ENCODE results near the gene TWNK. TPM values are rescaled to one million over a fixed set of nuclear protein-coding genes. Genes with fewer than 3 reads are reported as not detected.

The TWNK gene
- total and polyA plus RNA-seq, 2 donors (not counting 3 experiments of a cell fraction or from before 2014, with no cell fraction given), result 5.6 to 10.9 TPM

DNA sequence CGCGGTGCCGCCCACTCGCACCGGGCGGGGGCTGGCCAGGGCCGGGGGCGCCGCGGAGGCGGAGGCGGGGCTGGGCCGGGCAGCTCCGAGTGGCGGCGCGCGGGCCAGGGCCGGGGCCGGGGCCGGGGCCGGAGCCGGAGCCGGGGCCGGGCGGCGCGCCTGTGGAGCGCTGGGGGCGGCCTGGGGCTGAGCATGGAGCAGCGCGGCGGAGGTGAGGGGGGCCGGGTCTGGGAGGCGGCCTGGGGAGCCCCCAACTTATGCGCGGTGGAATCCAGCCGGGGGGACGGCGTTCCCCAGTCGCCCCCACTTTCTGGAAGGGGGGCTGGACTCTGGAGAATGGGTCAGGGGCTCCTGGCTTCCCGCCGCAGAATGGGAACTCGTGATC, 12.4 kb downstream of the TWNK start, which contains the start of gene LZTS2:
LZTS2 (plus strand) TSS at position 67 of the 385 bp plus-strand sequence. CDS start 2,731 bp downstream, outside the sequence.
- dilution Hi-C loops (cut with MboI; ENCODE audit: extremely low pct_ligation_motif_present, low sequenced_read_pairs) (no loop called here), intact Hi-C loops (cut with micrococcal nuclease) (loop anchor here (2.0 kb wide), 1 partner anchor 61 kb away; the partner anchor contains the start of gene KAZALD1)
- H2AFZ ChIP-seq (ENCODE audit: low read depth, low read length), result peak within 1 kb of the TSS; percentile 61
- peak within 1 kb of the TSS; percentile 86 for H3K27ac ChIP-seq (ENCODE audit: insufficient read depth, low read depth, low read length)
- H3K4me1 ChIP-seq (ENCODE audit: control insufficient read depth, extremely low read depth, insufficient read depth, low read length), result peaks cover 33% of the 10 kb centered on the region
- peaks cover 34% of the 10 kb centered on the region for H3K79me2 ChIP-seq (ENCODE audit: control insufficient read depth, insufficient read depth, low read length)
- H3K27me3 ChIP-seq (ENCODE audit: control insufficient read depth in 2 of 2, insufficient read depth in 2 of 2, low read length in 2 of 2), result no peaks in the 10 kb centered on the region
- peak within 1 kb of the TSS; percentile 94 for H3K9ac ChIP-seq (replicated peaks; ENCODE audit: extremely low read depth, insufficient read depth, low read length)
- no TSS peak for BruUV-seq (replicated peaks)
- peaks cover 5 to 18% of the 10 kb centered on the region in 2 experiments for H3K36me3 ChIP-seq (ENCODE audit: control insufficient read depth in 2 of 2, extremely low read depth in 1 of 2, insufficient read depth in 2 of 2, low read length in 2 of 2)
- no peak for DNase-seq (ENCODE audit: low read depth, low spot score)
- no peak for TF ChIP-seq GATA2 (IDR thresholded peaks at IDR 0.05; ENCODE audit: insufficient read depth, insufficient read length, low read depth, low read length)
- CTCF ChIA-PET, result interaction anchor here (1.3 to 12.6 kb wide), 4 partner anchors 10 to 28 kb away, joined by 6 to 254 read pairs (median 16); no protein-coding TSS in a partner anchor
- peak within 1 kb of the TSS; percentile 59 for H3K4me2 ChIP-seq (ENCODE audit: insufficient read depth, low read length)
- POLR2A ChIA-PET, result interaction anchor here (1.0 kb wide), 1 partner anchor 12 kb away, joined by 3 read pairs; no protein-coding TSS in a partner anchor
- no peaks in the 10 kb centered on the region for H3K9me3 ChIP-seq (replicated peaks; ENCODE audit: control insufficient read depth, insufficient read depth, low read length)
- no peak for FAIRE-seq
- H3K9me1 ChIP-seq (replicated peaks; ENCODE audit: control insufficient read depth, extremely low read depth, insufficient read depth, low read length), result no peaks in the 10 kb centered on the region
- H4K20me1 ChIP-seq (replicated peaks; ENCODE audit: control insufficient read depth, extremely low read depth, insufficient read depth, low read length), result no peaks in the 10 kb centered on the region
- H3K4me3 ChIP-seq (replicated peaks in 1 of 3; ENCODE audit: insufficient read depth in 1 of 3, low read depth in 1 of 3, low read length in 3 of 3), result peak within 1 kb of the TSS; percentile 77 to 85 (median 79)

DNA sequence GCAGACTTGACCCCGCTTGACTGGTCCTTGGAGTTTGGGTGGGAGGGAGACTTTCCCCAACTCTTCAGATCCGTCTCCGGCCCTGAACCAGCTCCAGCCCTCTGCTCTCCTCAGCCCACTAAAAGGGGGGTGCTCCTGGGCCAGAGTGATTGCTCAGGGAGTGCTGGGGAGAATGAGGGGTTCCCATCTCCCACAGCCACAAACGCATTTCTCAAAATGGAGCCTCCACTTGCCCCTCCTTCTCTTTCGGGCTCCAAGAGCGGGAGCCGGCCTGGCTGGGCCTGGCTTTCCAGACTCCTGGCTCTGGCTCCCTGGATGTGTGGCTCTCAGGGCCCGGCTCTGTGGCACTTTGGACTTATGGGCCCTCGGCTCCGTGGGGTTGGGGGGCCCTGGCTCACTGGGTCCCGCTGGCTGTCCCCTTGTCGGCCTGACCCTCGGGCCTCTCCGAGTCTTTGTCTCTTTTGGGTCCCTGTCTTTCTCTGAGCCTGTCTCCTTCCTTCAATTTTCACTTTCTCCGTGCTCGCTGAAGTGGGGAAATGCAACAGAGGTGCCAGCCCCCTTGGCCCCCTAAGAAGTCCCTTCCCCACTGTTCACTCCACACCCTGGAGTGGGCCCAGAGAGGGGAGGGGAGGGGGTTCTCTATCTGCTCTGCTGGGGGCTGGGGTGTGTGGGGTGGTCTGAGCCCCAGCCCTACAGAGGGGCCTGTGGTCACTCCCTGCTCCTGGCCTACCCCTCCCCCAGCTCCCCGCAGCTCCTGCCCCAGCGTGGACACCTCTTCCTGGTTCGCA, 13.0 kb downstream of the TWNK start:
- dilution Hi-C loops (cut with MboI; ENCODE audit: extremely low pct_ligation_motif_present, low sequenced_read_pairs), result no loop called here
- no TSS peak for BruUV-seq (replicated peaks)
- POLR2A ChIA-PET, result interaction anchor here (0.5 to 1.0 kb wide), 2 partner anchors 11 to 18 kb away, joined by 3 read pairs; no protein-coding TSS in a partner anchor
- TF ChIP-seq JUN (IDR thresholded peaks at IDR 0.05; ENCODE audit: borderline replicate concordance, insufficient read depth, insufficient read length, low read depth) (no peak), FOS (IDR thresholded peaks at IDR 0.05; ENCODE audit: borderline replicate concordance, insufficient read depth, low read length) (no peak)
- peak overlapping the region; percentile 83 for H3K27ac ChIP-seq (ENCODE audit: insufficient read depth, low read depth, low read length)
- peak overlapping the region; percentile 77 to 85 (median 79) for H3K4me3 ChIP-seq (replicated peaks in 1 of 3; ENCODE audit: insufficient read depth in 1 of 3, low read depth in 1 of 3, low read length in 3 of 3)
- peaks cover 34% of the 10 kb centered on the region for H3K79me2 ChIP-seq (ENCODE audit: control insufficient read depth, insufficient read depth, low read length)
- H3K36me3 ChIP-seq (ENCODE audit: control insufficient read depth in 2 of 2, extremely low read depth in 1 of 2, insufficient read depth in 2 of 2, low read length in 2 of 2), result peaks cover 9 to 20% of the 10 kb centered on the region in 2 experiments
- peak overlapping the region; percentile 61 for H2AFZ ChIP-seq (ENCODE audit: low read depth, low read length)
- CTCF ChIA-PET, result interaction anchor here (1.3 to 12.6 kb wide), 5 partner anchors 9 to 28 kb away, joined by 6 to 254 read pairs (median 18); no protein-coding TSS in a partner anchor
- H3K9me1 ChIP-seq (replicated peaks; ENCODE audit: control insufficient read depth, extremely low read depth, insufficient read depth, low read length), result no peaks in the 10 kb centered on the region
- peaks cover 33% of the 10 kb centered on the region for H3K4me1 ChIP-seq (ENCODE audit: control insufficient read depth, extremely low read depth, insufficient read depth, low read length)
- FAIRE-seq (peak; percentile 46), DNase-seq (ENCODE audit: low read depth, low spot score) (peak; percentile 38)
- H3K9ac ChIP-seq (replicated peaks; ENCODE audit: extremely low read depth, insufficient read depth, low read length), result peak overlapping the region; percentile 94
- H3K9me3 ChIP-seq (replicated peaks; ENCODE audit: control insufficient read depth, insufficient read depth, low read length), result no peaks in the 10 kb centered on the region
- no peaks in the 10 kb centered on the region for H3K27me3 ChIP-seq (ENCODE audit: control insufficient read depth in 2 of 2, insufficient read depth in 2 of 2, low read length in 2 of 2)
- intact Hi-C loops (cut with micrococcal nuclease), result no loop called here
- peak overlapping the region; percentile 59 for H3K4me2 ChIP-seq (ENCODE audit: insufficient read depth, low read length)
- no peaks in the 10 kb centered on the region for H4K20me1 ChIP-seq (replicated peaks; ENCODE audit: control insufficient read depth, extremely low read depth, insufficient read depth, low read length)
